ENCODE data around the gene CSRP1. TPM values are rescaled to one million over a fixed set of nuclear protein-coding genes. Genes with fewer than 3 reads are reported as not detected.

Gene CSRP1
- total and polyA plus RNA-seq, 5 donors from 2014 or later = 63.8 to 115 (median 82.0) TPM

- H3K4me3 Mint-ChIP-seq = peak overlapping the region in 2 of 4 donors; percentile 77 to 81
- Histone ChIP-seq H3K4me3 (ENCODE audit: low read depth, low read length) (no peak overlapping the region), H3K9me3 (ENCODE audit: control insufficient read depth in 2 of 2, low read length in 2 of 2) (no peaks in the 10 kb centered on the region), H3K36me3 (ENCODE audit: control insufficient read depth, insufficient read depth, low read length) (no peaks in the 10 kb centered on the region), H3K27me3 (ENCODE audit: control insufficient read depth, insufficient read depth, low read length) (peaks cover 22% of the 10 kb centered on the region), H3K4me1 (ENCODE audit: control insufficient read depth, insufficient read depth, low read length, poor library complexity, severe bottlenecking) (peaks cover 21% of the 10 kb centered on the region), H3K27ac (ENCODE audit: insufficient read depth, low read length, poor library complexity, severe bottlenecking) (no peak overlapping the region)
- H3K36me3 Mint-ChIP-seq = peaks cover 12% of the 10 kb centered on the region
- peaks cover 83% of the 10 kb centered on the region for H3K27me3 Mint-ChIP-seq
- H3K9me3 Mint-ChIP-seq = peaks cover 0 to 4% (median 0%) of the 10 kb centered on the region in 7 donors
- ATAC-seq (ENCODE audit: low read depth in 2 of 2) (peak in 1 of 2 donors; percentile 6), DNase-seq (no peak)
- peak overlapping the region in 1 of 3 donors; percentile 38 for H3K27ac Mint-ChIP-seq
- H3K4me1 Mint-ChIP-seq = peaks cover 0 to 22% (median 4%) of the 10 kb centered on the region in 4 donors
Measured at GRCh38 chr1:201539561-201540431, 32.9 kb upstream of the CSRP1 start.

GRCh38 chr1:201538612-201539551 lies 32.0 kb upstream of the CSRP1 start, which contains the start of gene NAV1:
Gene NAV1 (plus strand): TSS chr1:201539127. CDS start chr1:201622885, 83,758 bp downstream.
- Mint-ChIP-seq H3K27me3 (peaks cover 81% of the 10 kb centered on the region), H3K36me3 (peaks cover 12% of the 10 kb centered on the region), H3K4me3 (peak within 1 kb of the TSS in 2 of 4 donors; percentile 77 to 81), H3K27ac (peak within 1 kb of the TSS in 1 of 3 donors; percentile 38), H3K4me1 (peaks cover 0 to 22% (median 4%) of the 10 kb centered on the region in 4 donors), H3K9me3 (peaks cover 0 to 4% (median 0%) of the 10 kb centered on the region in 7 donors)
- no peak within 1 kb of the TSS for H3K27ac ChIP-seq (ENCODE audit: insufficient read depth, low read length, poor library complexity, severe bottlenecking)
- H3K4me3 ChIP-seq (ENCODE audit: low read depth, low read length) = no peak within 1 kb of the TSS
- no peaks in the 10 kb centered on the region for H3K36me3 ChIP-seq (ENCODE audit: control insufficient read depth, insufficient read depth, low read length)
- peaks cover 22% of the 10 kb centered on the region for H3K27me3 ChIP-seq (ENCODE audit: control insufficient read depth, insufficient read depth, low read length)
- no peak for ATAC-seq (ENCODE audit: low read depth in 2 of 2)
- DNase-seq = no peak
- peaks cover 21% of the 10 kb centered on the region for H3K4me1 ChIP-seq (ENCODE audit: control insufficient read depth, insufficient read depth, low read length, poor library complexity, severe bottlenecking)
- no peaks in the 10 kb centered on the region for H3K9me3 ChIP-seq (ENCODE audit: control insufficient read depth in 2 of 2, low read length in 2 of 2)

GRCh38 chr1:201537891-201538611 lies 31.1 kb upstream of the CSRP1 start:
- DNase-seq (no peak), ATAC-seq (ENCODE audit: low read depth in 2 of 2) (no peak)
- Histone ChIP-seq H3K4me1 (ENCODE audit: control insufficient read depth, insufficient read depth, low read length, poor library complexity, severe bottlenecking) (peaks cover 21% of the 10 kb centered on the region), H3K27ac (ENCODE audit: insufficient read depth, low read length, poor library complexity, severe bottlenecking) (no peak overlapping the region), H3K9me3 (ENCODE audit: control insufficient read depth in 2 of 2, low read length in 2 of 2) (no peaks in the 10 kb centered on the region), H3K27me3 (ENCODE audit: control insufficient read depth, insufficient read depth, low read length) (peaks cover 22% of the 10 kb centered on the region), H3K4me3 (ENCODE audit: low read depth, low read length) (no peak overlapping the region), H3K36me3 (ENCODE audit: control insufficient read depth, insufficient read depth, low read length) (no peaks in the 10 kb centered on the region)
- H3K4me1 Mint-ChIP-seq = peaks cover 0 to 22% (median 4%) of the 10 kb centered on the region in 4 donors
- H3K4me3 Mint-ChIP-seq = peak overlapping the region in 2 of 4 donors; percentile 44 to 67
- peaks cover 16% of the 10 kb centered on the region for H3K36me3 Mint-ChIP-seq
- H3K27me3 Mint-ChIP-seq = peaks cover 73% of the 10 kb centered on the region
- H3K27ac Mint-ChIP-seq = no peak overlapping the region
- peaks cover 0 to 2% (median 0%) of the 10 kb centered on the region in 7 donors for H3K9me3 Mint-ChIP-seq

GRCh38 chr1:201537467-201537866 lies 30.5 kb upstream of the CSRP1 start:
- no peak overlapping the region for H3K27ac Mint-ChIP-seq
- Histone ChIP-seq H3K27me3 (ENCODE audit: control insufficient read depth, insufficient read depth, low read length) (peaks cover 22% of the 10 kb centered on the region), H3K36me3 (ENCODE audit: control insufficient read depth, insufficient read depth, low read length) (no peaks in the 10 kb centered on the region), H3K27ac (ENCODE audit: insufficient read depth, low read length, poor library complexity, severe bottlenecking) (no peak overlapping the region), H3K4me1 (ENCODE audit: control insufficient read depth, insufficient read depth, low read length, poor library complexity, severe bottlenecking) (peaks cover 21% of the 10 kb centered on the region), H3K9me3 (ENCODE audit: control insufficient read depth in 2 of 2, low read length in 2 of 2) (no peaks in the 10 kb centered on the region), H3K4me3 (ENCODE audit: low read depth, low read length) (no peak overlapping the region)
- peaks cover 67% of the 10 kb centered on the region for H3K27me3 Mint-ChIP-seq
- H3K4me1 Mint-ChIP-seq = peaks cover 0 to 22% (median 4%) of the 10 kb centered on the region in 4 donors
- DNase-seq (no peak), ATAC-seq (ENCODE audit: low read depth in 2 of 2) (no peak)
- no peak overlapping the region for H3K4me3 Mint-ChIP-seq
- H3K9me3 Mint-ChIP-seq = peaks cover 0 to 2% (median 0%) of the 10 kb centered on the region in 7 donors
- H3K36me3 Mint-ChIP-seq = peaks cover 21% of the 10 kb centered on the region

- H3K27me3 ChIP-seq (ENCODE audit: control insufficient read depth, insufficient read depth, low read length) = peaks cover 22% of the 10 kb centered on the region
- ATAC-seq (ENCODE audit: low read depth in 2 of 2) = no peak
- peaks cover 21% of the 10 kb centered on the region for H3K4me1 ChIP-seq (ENCODE audit: control insufficient read depth, insufficient read depth, low read length, poor library complexity, severe bottlenecking)
- H3K9me3 ChIP-seq (ENCODE audit: control insufficient read depth in 2 of 2, low read length in 2 of 2) = no peaks in the 10 kb centered on the region
- DNase-seq = no peak
- H3K27me3 Mint-ChIP-seq = peaks cover 62% of the 10 kb centered on the region
- H3K27ac Mint-ChIP-seq = no peak overlapping the region
- H3K9me3 Mint-ChIP-seq = peaks cover 0 to 2% (median 0%) of the 10 kb centered on the region in 7 donors
- peaks cover 21% of the 10 kb centered on the region for H3K36me3 Mint-ChIP-seq
- H3K4me3 Mint-ChIP-seq = no peak overlapping the region
- peaks cover 0 to 22% (median 4%) of the 10 kb centered on the region in 4 donors for H3K4me1 Mint-ChIP-seq
- H3K27ac ChIP-seq (ENCODE audit: insufficient read depth, low read length, poor library complexity, severe bottlenecking) = no peak overlapping the region
- no peak overlapping the region for H3K4me3 ChIP-seq (ENCODE audit: low read depth, low read length)
- no peaks in the 10 kb centered on the region for H3K36me3 ChIP-seq (ENCODE audit: control insufficient read depth, insufficient read depth, low read length)
Measured at GRCh38 chr1:201537028-201537427, 30.1 kb upstream of the CSRP1 start.

- H3K9me3 ChIP-seq (ENCODE audit: control insufficient read depth in 2 of 2, low read length in 2 of 2) = no peaks in the 10 kb centered on the region
- peaks cover 22% of the 10 kb centered on the region for H3K27me3 ChIP-seq (ENCODE audit: control insufficient read depth, insufficient read depth, low read length)
- H3K4me1 ChIP-seq (ENCODE audit: control insufficient read depth, insufficient read depth, low read length, poor library complexity, severe bottlenecking) = peaks cover 21% of the 10 kb centered on the region
- ATAC-seq (ENCODE audit: low read depth in 2 of 2) (no peak), DNase-seq (no peak)
- Mint-ChIP-seq H3K36me3 (peaks cover 18% of the 10 kb centered on the region), H3K4me1 (peaks cover 0 to 22% (median 4%) of the 10 kb centered on the region in 4 donors), H3K27me3 (peaks cover 58% of the 10 kb centered on the region), H3K9me3 (peaks cover 0 to 2% (median 0%) of the 10 kb centered on the region in 7 donors), H3K27ac (no peak overlapping the region), H3K4me3 (no peak overlapping the region)
- H3K4me3 ChIP-seq (ENCODE audit: low read depth, low read length) = no peak overlapping the region
- no peak overlapping the region for H3K27ac ChIP-seq (ENCODE audit: insufficient read depth, low read length, poor library complexity, severe bottlenecking)
- no peaks in the 10 kb centered on the region for H3K36me3 ChIP-seq (ENCODE audit: control insufficient read depth, insufficient read depth, low read length)
Measured at GRCh38 chr1:201536558-201536957, 29.6 kb upstream of the CSRP1 start.

GRCh38 chr1:201535919-201536245 lies 29.0 kb upstream of the CSRP1 start:
- peaks cover 22% of the 10 kb centered on the region for H3K27me3 ChIP-seq (ENCODE audit: control insufficient read depth, insufficient read depth, low read length)
- peaks cover 52% of the 10 kb centered on the region for H3K27me3 Mint-ChIP-seq
- ATAC-seq (ENCODE audit: low read depth in 2 of 2) = no peak

More at GRCh38 chr1:201535919-201536245, 29.0 kb upstream of the CSRP1 start:
- Mint-ChIP-seq H3K36me3 (peaks cover 18% of the 10 kb centered on the region), H3K9me3 (peaks cover 0 to 2% (median 0%) of the 10 kb centered on the region in 7 donors), H3K4me3 (no peak overlapping the region), H3K27ac (no peak overlapping the region), H3K4me1 (peaks cover 0 to 22% (median 4%) of the 10 kb centered on the region in 4 donors)
- Histone ChIP-seq H3K4me1 (ENCODE audit: control insufficient read depth, insufficient read depth, low read length, poor library complexity, severe bottlenecking) (peaks cover 21% of the 10 kb centered on the region), H3K27ac (ENCODE audit: insufficient read depth, low read length, poor library complexity, severe bottlenecking) (no peak overlapping the region), H3K4me3 (ENCODE audit: low read depth, low read length) (no peak overlapping the region), H3K36me3 (ENCODE audit: control insufficient read depth, insufficient read depth, low read length) (no peaks in the 10 kb centered on the region), H3K9me3 (ENCODE audit: control insufficient read depth in 2 of 2, low read length in 2 of 2) (no peaks in the 10 kb centered on the region)
- DNase-seq = no peak
